NCI-H345 treated with DMSO at 0.1 percent for 48 hours (cell line): Measurements from ENCODE around the gene CTPS1.

Experiments
- DNase-seq: peaks from one replicate; lab custom pipeline; 2025; ENCODE audit not compliant: unreplicated experiment; lab: John Stamatoyannopoulos, UW

Gene CTPS1, protein sequence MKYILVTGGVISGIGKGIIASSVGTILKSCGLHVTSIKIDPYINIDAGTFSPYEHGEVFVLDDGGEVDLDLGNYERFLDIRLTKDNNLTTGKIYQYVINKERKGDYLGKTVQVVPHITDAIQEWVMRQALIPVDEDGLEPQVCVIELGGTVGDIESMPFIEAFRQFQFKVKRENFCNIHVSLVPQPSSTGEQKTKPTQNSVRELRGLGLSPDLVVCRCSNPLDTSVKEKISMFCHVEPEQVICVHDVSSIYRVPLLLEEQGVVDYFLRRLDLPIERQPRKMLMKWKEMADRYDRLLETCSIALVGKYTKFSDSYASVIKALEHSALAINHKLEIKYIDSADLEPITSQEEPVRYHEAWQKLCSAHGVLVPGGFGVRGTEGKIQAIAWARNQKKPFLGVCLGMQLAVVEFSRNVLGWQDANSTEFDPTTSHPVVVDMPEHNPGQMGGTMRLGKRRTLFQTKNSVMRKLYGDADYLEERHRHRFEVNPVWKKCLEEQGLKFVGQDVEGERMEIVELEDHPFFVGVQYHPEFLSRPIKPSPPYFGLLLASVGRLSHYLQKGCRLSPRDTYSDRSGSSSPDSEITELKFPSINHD

GRCh38 chr1:40979241-40980067 lies at the start of gene CTPS1:
TSS of gene CTPS1 (plus strand) at chr1:40979696. CDS start at chr1:40983291, 3,595 bp downstream.
- peak; percentile 89 for DNase-seq

DNA sequence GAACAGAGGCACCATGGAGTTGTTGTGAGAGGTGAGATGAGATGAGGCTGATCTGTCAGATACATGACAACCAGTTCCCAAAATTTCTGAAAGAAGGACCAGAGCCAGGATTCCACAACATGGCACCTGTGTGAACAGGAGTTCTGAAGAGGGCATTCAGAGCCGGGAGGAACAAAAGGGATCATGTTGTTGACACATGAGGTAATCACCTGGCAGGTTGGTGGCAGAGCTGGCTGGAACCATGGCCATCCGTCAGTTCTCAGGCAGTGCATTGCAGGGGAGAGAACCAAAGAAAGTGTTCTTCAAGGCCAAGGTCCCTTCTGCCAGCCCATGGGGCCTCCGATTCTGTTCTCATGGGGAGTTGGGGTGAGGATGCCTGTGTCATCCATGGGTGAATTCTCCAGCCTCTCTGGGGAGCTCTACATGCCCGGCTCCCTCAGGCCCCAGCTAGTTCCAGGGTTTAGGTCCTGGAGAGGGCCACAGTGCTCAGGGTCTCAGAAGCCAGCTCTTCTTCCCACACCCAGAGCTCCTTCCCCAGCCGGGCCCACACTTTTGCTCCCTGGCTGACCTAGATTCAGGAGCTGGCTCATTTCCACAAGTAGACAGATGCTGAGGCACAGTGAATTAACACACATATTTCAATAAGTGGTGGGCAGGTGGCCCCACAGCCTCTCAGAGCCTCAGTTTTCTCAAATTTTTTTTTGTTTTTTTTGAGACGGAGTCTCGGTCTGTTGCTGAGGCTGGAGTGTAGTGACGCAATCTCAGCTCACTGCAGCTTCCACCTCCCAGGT lies 49.1 kb upstream of the CTPS1 start:
- peak; percentile 14 for DNase-seq

DNA sequence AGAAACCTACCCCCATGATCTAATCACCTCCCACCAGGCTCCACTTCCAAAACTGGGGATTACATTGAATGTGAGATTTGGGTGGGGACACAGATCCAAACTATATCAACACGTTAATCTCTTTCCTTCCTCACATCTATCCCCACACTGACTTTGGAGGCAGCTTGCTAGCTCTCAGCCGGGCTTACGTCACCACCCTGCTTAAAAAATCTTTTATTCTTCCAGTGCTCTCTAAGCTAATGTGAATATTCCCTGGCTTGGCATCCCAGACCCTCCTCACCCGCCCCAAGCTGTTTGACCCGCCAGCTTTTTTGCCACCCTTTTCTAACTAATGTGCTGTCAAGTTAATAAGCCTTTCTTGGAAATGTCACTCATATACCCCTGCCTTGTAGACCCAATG lies 47.9 kb upstream of the CTPS1 start:
- no peak for DNase-seq

GRCh38 chr1:40932006-40932405 lies 47.5 kb upstream of the CTPS1 start:
- no peak for DNase-seq

GRCh38 chr1:40936931-40937339 lies 42.6 kb upstream of the CTPS1 start:
- no peak for DNase-seq

- DNase-seq, result no peak
Observed at GRCh38 chr1:40938393-40938792, 41.1 kb upstream of the CTPS1 start.

- DNase-seq, result no peak
Observed at GRCh38 chr1:40939320-40940059, 40.0 kb upstream of the CTPS1 start.

DNA sequence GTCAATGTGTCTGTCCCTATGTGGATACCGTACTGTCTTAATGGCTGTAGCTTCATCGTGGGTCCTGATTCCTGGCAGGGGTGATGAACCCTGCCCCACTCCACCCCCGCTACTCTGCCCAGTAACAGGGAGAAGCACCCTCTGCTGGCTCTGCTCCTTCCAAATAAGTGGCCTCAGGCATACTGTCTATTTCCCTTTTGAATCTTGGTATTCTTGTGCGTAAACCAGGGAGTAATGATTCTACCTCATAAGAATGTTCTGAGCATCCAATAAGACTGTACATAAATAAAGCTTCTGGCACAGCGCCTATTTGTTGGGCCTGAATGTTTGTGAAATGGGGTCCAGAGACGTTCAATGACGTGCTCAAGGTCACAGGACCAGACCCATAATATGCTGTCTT lies 35.2 kb upstream of the CTPS1 start:
- DNase-seq, result no peak

DNA sequence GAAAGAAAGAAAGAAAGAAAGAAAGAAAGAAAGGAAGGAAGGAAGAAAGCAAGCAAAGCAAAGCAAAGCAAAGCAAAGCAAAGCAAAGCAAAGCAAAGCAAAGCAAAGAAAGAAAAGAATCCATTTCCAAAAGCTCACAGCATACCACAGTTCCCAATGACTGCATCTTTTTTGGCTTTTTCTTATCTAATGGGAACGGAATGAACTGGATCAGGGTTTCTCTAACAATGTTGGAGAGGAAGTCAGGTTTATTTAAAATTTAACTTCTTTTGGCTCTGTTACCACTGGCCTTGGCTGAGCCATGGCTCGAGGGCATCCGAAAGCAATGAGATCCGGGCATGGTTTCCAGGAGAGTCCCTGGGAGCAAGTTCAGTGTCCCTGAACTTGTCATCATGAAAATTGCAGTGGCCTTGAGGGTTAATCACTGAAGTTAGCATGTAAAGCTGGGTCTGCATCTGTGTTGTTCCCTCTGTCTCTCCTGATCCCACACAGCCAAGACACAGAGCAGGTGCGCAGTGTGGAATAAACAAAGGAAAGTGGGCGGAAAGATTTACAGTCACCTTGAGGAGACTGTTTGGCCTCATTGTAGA lies 34.6 kb upstream of the CTPS1 start:
- no peak for DNase-seq

DNA sequence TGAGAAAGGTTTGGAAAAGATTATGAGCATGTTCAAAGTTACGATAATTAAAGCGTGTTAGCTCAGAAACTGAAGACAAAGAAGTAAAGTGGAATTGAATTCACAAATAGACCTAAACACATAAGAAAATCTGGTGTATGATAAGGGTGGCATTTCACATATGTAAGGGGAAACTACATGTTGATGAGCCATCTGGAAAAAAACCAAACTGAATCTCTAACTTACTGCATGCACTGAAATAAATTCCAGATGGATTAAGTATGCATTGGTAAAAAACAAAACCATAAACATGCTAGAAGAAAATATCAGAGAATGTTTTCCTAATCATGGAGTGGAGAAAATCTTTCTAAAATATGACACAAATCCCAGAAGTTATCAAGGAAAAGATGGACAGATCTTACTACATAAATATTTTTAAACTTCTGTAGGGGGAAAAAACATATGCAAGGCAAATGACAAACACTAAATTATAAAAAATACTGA lies 34.0 kb upstream of the CTPS1 start:
- no peak for DNase-seq

GRCh38 chr1:40948741-40949443 lies 30.6 kb upstream of the CTPS1 start:
- DNase-seq, result no peak

GRCh38 chr1:40949563-40949962 lies 29.9 kb upstream of the CTPS1 start:
- DNase-seq, result no peak

DNA sequence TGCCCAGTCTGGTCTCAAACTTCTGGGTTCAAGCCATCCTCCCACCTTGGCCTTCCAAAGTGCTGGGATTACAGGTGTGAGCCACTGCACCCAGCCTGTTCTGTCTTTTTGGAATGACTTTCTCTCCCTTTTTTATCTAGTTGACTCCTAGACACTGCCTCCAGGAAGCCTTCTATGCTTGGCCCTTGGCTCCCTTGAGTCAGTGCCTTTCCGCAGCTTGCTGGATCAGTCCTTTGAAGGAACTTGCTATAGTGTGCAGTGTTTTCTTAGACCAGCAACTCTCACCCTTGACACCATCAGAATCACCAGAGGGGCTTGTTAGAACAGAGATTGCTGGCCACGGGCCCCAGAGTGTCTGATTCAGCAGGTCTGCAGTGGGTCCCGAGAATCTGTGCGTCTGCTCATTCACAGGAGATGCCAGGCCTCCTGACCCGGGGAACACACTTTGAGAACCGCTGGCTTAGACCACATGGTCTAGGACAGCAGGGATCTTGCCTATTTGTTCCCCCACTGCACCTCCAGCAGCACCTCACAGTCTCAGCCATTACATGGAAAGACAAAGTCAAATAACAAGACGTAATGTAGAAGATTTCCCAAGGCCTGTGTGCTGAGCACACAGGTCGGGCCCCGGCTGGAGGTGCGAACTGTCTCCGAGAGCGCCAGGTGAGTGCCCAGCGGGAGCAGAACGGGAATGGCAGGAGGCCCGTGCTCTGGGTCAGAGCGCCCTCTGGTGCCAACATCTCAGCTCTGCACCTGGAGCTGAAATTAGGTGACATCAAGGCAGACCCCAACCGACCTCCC lies 27.4 kb upstream of the CTPS1 start:
- peak; percentile 74 for DNase-seq

DNA sequence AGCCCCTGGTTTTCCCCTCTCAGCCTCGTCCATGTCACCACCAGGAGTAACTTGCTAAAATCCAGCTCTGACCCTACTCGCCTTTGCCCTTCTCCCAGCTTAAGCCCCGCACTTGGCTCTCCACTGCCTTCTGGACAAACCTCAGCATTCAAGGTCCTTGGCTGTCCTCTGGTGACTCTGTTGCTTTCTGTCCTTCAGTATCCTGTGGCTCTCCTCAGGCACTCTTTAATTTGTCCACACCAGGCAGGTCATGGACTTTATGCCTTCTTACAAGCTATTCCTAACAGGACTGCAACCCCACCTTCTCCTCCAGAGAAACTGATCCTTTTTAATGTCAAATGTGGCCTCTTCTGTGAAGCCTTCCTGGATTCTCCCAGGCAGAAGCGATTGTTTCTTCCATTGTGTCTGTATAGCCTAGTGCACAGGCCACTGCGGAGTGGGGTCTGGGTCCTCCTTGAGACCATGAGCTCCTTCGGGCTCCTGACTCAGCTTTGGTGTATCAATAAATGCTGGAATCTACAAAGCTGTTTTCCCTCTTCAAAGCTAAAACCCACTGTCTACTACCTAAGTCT lies 26.7 kb upstream of the CTPS1 start:
- DNase-seq, result no peak

DNA sequence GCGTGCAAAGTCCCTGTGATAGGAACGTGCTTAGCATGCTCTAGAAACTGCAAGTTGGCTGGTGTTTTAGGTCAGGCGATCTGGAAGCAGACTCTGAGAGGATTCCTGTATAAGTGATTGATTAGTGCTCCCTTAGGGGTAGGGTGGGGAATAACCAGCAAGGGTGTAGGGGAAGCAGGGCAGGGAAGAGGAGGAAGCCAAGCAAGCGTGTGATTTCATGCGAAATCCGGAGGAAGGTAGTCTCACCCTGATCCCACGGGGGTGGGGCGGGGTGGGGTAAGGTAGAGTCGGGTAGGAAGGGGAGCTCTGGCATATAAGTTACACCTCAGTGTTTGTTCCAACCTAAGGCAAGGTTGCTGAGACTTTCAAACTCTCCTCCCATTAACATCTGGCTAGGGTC lies 24.9 kb upstream of the CTPS1 start:
- DNase-seq, result no peak

- DNase-seq, result no peak
Observed at GRCh38 chr1:40955266-40955665, 24.2 kb upstream of the CTPS1 start.

GRCh38 chr1:40956407-40956806 lies 23.1 kb upstream of the CTPS1 start:
- no peak for DNase-seq

- no peak for DNase-seq
Observed at GRCh38 chr1:40958210-40958609, 21.3 kb upstream of the CTPS1 start.
